HL-60/S4 treated with phorbol 12-myristate 13-acetate at 8.2 ng/mL for 4 days and 3 days (cell line): ENCODE results near the gene RAB33B.

Experiments used
- in situ Hi-C: fragments of 300-500 bp; cut with MboI; formaldehyde crosslinking; loops from 2 replicates; pipeline ENCODE4 v1.15.0; 2022; ENCODE audit warnings: low sequenced_read_pairs

The RAB33B gene

GRCh38 chr4:139503622-139504166 lies 49.8 kb downstream of the RAB33B start:
- in situ Hi-C loops: no loop called here

GRCh38 chr4:139506774-139507173 lies 52.9 kb downstream of the RAB33B start:
- in situ Hi-C loops: no loop called here

GRCh38 chr4:139508581-139509237 lies 54.8 kb downstream of the RAB33B start:
- in situ Hi-C loops: no loop called here

GRCh38 chr4:139509727-139510410 lies 55.9 kb downstream of the RAB33B start:
- in situ Hi-C loops: no loop called here

GRCh38 chr4:139511320-139511719 lies 57.4 kb downstream of the RAB33B start:
- in situ Hi-C loops: no loop called here

GRCh38 chr4:139514382-139515059 lies 60.6 kb downstream of the RAB33B start:
- in situ Hi-C loops: no loop called here

GRCh38 chr4:139515531-139515958 lies 61.6 kb downstream of the RAB33B start:
- in situ Hi-C loops: no loop called here

GRCh38 chr4:139521754-139522401 lies 68.0 kb downstream of the RAB33B start:
- in situ Hi-C loops: no loop called here

- in situ Hi-C loops: no loop called here
These were observed 68.5 kb downstream of the RAB33B start for GRCh38 chr4:139522457-139522856.

- in situ Hi-C loops: no loop called here
These were observed 69.2 kb downstream of the RAB33B start for GRCh38 chr4:139523076-139523475.

- in situ Hi-C loops: no loop called here
These were observed 70.2 kb downstream of the RAB33B start for GRCh38 chr4:139524062-139524631.

- in situ Hi-C loops: no loop called here
These were observed 71.5 kb downstream of the RAB33B start for GRCh38 chr4:139525414-139525813.
